CD4-positive, alpha-beta T cell (primary cell): ENCODE results near the gene GLRA3. TPM values are rescaled to one million over a fixed set of nuclear protein-coding genes. Genes with fewer than 3 reads are reported as not detected.

ENCODE experiments used
- ATAC-seq: fragments of 200-7000 bp; cut with Tn5 transposase; one replicate; pipeline ENCODE4 v1.10.0; 2022; ENCODE audit warnings: mild to moderate bottlenecking; ENCODE audit not compliant: poor library complexity
- CTCF ChIA-PET: fragments of 350-600 bp; sonication (Branson Sonifier 250); formaldehyde crosslinking; loops from one replicate; lab custom pipeline; 2021; ENCODE audit warnings: antibody characterized with exemption, inconsistent platforms; lab: Charles Lee
- POLR2A ChIA-PET: fragments of 350-600 bp; sonication (Branson Sonifier 250); formaldehyde crosslinking; loops from one replicate; lab custom pipeline; 2021; ENCODE audit warnings: antibody characterized with exemption, inconsistent platforms; lab: Charles Lee
- DNase-seq, 14 experiments: peaks; one replicate each; pipeline ENCODE4 v3.0.0-alpha.2; 2013 to 2020; ENCODE audit warnings: mixed read lengths in 2 of 14
- H3K27ac ChIP-seq, 2 donors: one replicate each; pipeline versions ENCODE4 v1.5.1 to v1.7.0; 2013; ENCODE audit warnings: low read length in 2 of 2, low read depth in 1 of 2, mild to moderate bottlenecking in 1 of 2
- H3K27me3 ChIP-seq, 2 experiments: 1 replicate in 1 of 2; 2 replicates in 1 of 2; pipeline versions ENCODE4 v1.6.1 to v1.7.0; 2013; ENCODE audit warnings: low read length in 2 of 2, control low read depth in 1 of 2, mild to moderate bottlenecking in 1 of 2, moderate library complexity in 1 of 2; ENCODE audit not compliant: insufficient read depth in 2 of 2, control insufficient read depth in 1 of 2
- H3K36me3 ChIP-seq: one replicate; pipeline ENCODE4 v1.6.1; 2013; ENCODE audit warnings: low read length, control low read depth; ENCODE audit not compliant: insufficient read depth
- H3K4me1 ChIP-seq: one replicate; pipeline ENCODE4 v1.6.1; 2013; ENCODE audit warnings: low read length, control low read depth; ENCODE audit not compliant: insufficient read depth
- H3K4me3 ChIP-seq: one replicate; pipeline ENCODE4 v1.5.1; 2013; ENCODE audit warnings: mild to moderate bottlenecking, low read length, moderate library complexity
- H3K9me3 ChIP-seq, 2 experiments: 1 replicate in 1 of 2; 2 replicates in 1 of 2; pipeline versions ENCODE4 v1.6.1 to v1.7.0; 2013; ENCODE audit warnings: low read length in 2 of 2, mild to moderate bottlenecking in 2 of 2, control low read depth in 1 of 2, moderate library complexity in 1 of 2; ENCODE audit not compliant: control insufficient read depth in 1 of 2, insufficient read depth in 1 of 2
- H3K27ac Mint-ChIP-seq: one replicate; pipeline ENCODE4 v1.8.0; 2020; ENCODE audit warnings: mixed read lengths
- H3K27me3 Mint-ChIP-seq: one replicate; pipeline ENCODE4 v1.8.0; 2021; ENCODE audit warnings: mixed read lengths
- H3K36me3 Mint-ChIP-seq: one replicate; pipeline ENCODE4 v1.8.0; 2021; ENCODE audit warnings: low read depth, mixed read lengths
- H3K4me1 Mint-ChIP-seq: one replicate; pipeline ENCODE4 v1.8.0; 2021; ENCODE audit warnings: low read depth, mixed read lengths
- H3K4me3 Mint-ChIP-seq: one replicate; pipeline ENCODE4 v1.8.0; 2020; ENCODE audit warnings: mild to moderate bottlenecking, mixed read lengths
- H3K9me3 Mint-ChIP-seq: one replicate; pipeline ENCODE4 v1.8.0; 2020; ENCODE audit warnings: mixed read lengths
- intact Hi-C, 2 experiments: fragments of 100-400 bp; cut with DNase I in 1 of 2; cut with micrococcal nuclease in 1 of 2; formaldehyde crosslinking; loops; one replicate each; pipeline versions ENCODE4 v1.15.1 to v1.9.0; 2023 to 2025; cut with DNase I, micrococcal nuclease
- total RNA-seq, 174 experiments: library from RNA in 2 of 174; stranded (reverse) in 2 of 174; gene quantifications; one replicate each; pipeline ENCODE4 v1.2.3 and lab custom pipeline; 2021 to 2026
- TF ChIP-seq, protein P1 (sequence below): fragments of 200-600 bp; IDR thresholded peaks from one replicate; pipeline ENCODE4 v1.8.0; 2022; ENCODE audit warnings: antibody characterized with exemption, mild to moderate bottlenecking

The GLRA3 gene
- total RNA-seq, 2 experiments from 2014 or later = not detected

DNA sequence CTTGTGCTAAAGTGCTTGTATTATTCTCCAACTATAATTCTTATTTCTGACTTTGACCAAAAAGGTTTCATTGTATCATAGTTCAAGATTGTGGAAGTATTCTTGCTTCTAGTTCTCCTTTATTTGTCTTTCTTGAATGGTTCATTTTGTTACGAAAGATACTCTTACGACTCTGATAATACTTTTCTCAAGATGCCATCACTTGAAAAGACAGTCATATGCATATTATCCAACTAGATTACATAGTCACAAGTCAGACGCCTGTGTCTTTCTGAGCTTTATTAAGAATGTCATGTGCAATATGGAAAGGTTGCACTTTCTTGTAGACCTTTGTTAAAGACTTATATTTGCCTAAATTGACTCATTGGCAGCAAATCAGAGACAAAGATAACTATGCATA lies 235.3 kb downstream of the GLRA3 start:
- Mint-ChIP-seq H3K4me1 (peaks cover 11% of the 10 kb centered on the region), H3K27me3 (no peaks in the 10 kb centered on the region), H3K9me3 (no peaks in the 10 kb centered on the region), H3K36me3 (no peaks in the 10 kb centered on the region), H3K27ac (no peak overlapping the region), H3K4me3 (no peak overlapping the region)
- no peaks in the 10 kb centered on the region for H3K9me3 ChIP-seq
- no peaks in the 10 kb centered on the region for H3K27me3 ChIP-seq
- H3K36me3 ChIP-seq = no peaks in the 10 kb centered on the region
- H3K27ac ChIP-seq = no peak overlapping the region
- ChIA-PET POLR2A (no interaction called here), CTCF (no interaction called here)
- no peaks in the 10 kb centered on the region for H3K4me1 ChIP-seq
- no peak overlapping the region for H3K4me3 ChIP-seq
- no peak for ATAC-seq
- intact Hi-C loops = loop anchor here in 1 of 2 experiments (5.0 kb wide), 1 partner anchor 66 kb away; no protein-coding TSS in a partner anchor
- TF ChIP-seq, protein P1, sequence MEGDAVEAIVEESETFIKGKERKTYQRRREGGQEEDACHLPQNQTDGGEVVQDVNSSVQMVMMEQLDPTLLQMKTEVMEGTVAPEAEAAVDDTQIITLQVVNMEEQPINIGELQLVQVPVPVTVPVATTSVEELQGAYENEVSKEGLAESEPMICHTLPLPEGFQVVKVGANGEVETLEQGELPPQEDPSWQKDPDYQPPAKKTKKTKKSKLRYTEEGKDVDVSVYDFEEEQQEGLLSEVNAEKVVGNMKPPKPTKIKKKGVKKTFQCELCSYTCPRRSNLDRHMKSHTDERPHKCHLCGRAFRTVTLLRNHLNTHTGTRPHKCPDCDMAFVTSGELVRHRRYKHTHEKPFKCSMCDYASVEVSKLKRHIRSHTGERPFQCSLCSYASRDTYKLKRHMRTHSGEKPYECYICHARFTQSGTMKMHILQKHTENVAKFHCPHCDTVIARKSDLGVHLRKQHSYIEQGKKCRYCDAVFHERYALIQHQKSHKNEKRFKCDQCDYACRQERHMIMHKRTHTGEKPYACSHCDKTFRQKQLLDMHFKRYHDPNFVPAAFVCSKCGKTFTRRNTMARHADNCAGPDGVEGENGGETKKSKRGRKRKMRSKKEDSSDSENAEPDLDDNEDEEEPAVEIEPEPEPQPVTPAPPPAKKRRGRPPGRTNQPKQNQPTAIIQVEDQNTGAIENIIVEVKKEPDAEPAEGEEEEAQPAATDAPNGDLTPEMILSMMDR = no peak
- DNase-seq = no peak

DNA sequence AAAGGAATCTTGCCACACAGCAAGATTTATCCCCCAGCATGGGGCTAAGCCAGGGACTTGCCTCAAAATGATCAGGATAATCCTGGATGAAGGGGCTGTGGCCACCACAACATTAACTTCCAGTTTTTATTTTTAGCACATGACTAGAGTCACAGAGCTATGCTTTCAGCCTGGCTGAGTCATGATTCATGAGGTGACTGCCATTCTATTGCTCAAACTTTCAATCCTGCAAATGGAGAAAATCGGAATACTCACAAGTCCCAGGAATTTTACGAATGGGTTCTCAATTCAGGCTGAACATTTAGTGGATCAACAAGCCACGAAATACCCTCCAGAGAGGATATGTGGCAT lies 236.1 kb downstream of the GLRA3 start:
- ChIA-PET POLR2A (no interaction called here), CTCF (no interaction called here)
- H3K36me3 ChIP-seq = no peaks in the 10 kb centered on the region
- Mint-ChIP-seq H3K4me1 (peaks cover 11% of the 10 kb centered on the region), H3K27me3 (no peaks in the 10 kb centered on the region), H3K9me3 (no peaks in the 10 kb centered on the region), H3K27ac (no peak overlapping the region), H3K4me3 (no peak overlapping the region), H3K36me3 (no peaks in the 10 kb centered on the region)
- H3K27me3 ChIP-seq = no peaks in the 10 kb centered on the region
- intact Hi-C loops = loop anchor here in 1 of 2 experiments (5.0 kb wide), 1 partner anchor 66 kb away; no protein-coding TSS in a partner anchor
- no peak for ATAC-seq
- no peak overlapping the region for H3K27ac ChIP-seq
- H3K4me3 ChIP-seq = no peak overlapping the region
- H3K4me1 ChIP-seq = no peaks in the 10 kb centered on the region
- TF ChIP-seq, protein P1 = no peak
- no peaks in the 10 kb centered on the region for H3K9me3 ChIP-seq
- DNase-seq = peak in 2 of 14 experiments; percentile 26 to 37

DNA sequence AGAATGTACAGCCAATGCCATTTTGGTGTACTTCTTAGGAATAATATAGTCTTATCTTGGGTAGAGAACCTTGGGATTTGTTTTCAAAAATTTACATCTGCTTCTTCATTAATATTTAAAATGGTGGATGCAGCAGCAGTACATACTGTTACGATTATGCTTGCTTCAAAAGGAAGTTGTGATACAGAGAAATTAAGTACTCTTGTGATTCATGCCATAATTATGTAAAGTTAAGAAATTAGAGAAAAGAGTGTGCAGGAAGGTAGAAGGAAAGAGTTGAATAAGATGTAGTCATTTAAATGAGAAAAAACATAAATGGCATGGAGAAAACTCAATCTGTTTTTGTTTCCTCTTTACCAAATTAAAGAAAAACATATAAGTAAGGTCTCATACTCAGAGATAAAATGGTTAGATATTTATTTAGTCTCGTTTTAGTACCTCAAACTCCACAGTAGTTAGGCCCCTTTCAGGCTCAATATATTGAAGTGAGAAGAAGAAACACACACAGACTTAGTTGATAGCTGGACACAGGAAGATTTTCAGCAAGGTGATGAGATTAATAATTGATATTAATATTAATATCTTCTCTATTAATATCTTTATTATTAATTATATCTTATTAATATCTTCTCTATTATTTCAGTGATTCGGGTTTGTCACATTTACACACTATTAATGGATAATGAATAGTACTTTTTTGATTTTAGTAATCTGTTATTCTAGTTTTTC lies 236.6 kb downstream of the GLRA3 start:
- ATAC-seq (no peak), DNase-seq (no peak)
- Mint-ChIP-seq H3K27me3 (no peaks in the 10 kb centered on the region), H3K4me1 (peaks cover 11% of the 10 kb centered on the region), H3K9me3 (no peaks in the 10 kb centered on the region), H3K27ac (no peak overlapping the region), H3K36me3 (no peaks in the 10 kb centered on the region), H3K4me3 (no peak overlapping the region)
- H3K4me1 ChIP-seq = no peaks in the 10 kb centered on the region
- no peak overlapping the region for H3K27ac ChIP-seq
- POLR2A ChIA-PET = no interaction called here
- no peaks in the 10 kb centered on the region for H3K9me3 ChIP-seq
- H3K4me3 ChIP-seq = no peak overlapping the region
- TF ChIP-seq, protein P1 = no peak
- intact Hi-C loops = loop anchor here in 1 of 2 experiments (5.0 kb wide), 1 partner anchor 65 kb away; no protein-coding TSS in a partner anchor
- no peaks in the 10 kb centered on the region for H3K27me3 ChIP-seq
- CTCF ChIA-PET = no interaction called here
- no peaks in the 10 kb centered on the region for H3K36me3 ChIP-seq
